Pancreas (tissue), 10 donors: Measurements from ENCODE around the gene C10orf105. TPM values are rescaled to one million over a fixed set of nuclear protein-coding genes. Genes with fewer than 3 reads are reported as not detected.

Experiments
- ATAC-seq, 4 donors: fragments of 200-7000 bp; cut with Tn5 transposase; one replicate each; pipeline versions ENCODE4 v1.8.0 to v1.9.1; 2020; ENCODE audit warnings: mild to moderate bottlenecking in 4 of 4, moderate library complexity in 4 of 4
- DNase-seq, 6 donors: peaks; one replicate each; pipeline ENCODE4 v3.0.0-alpha.2; 2020
- FAIRE-seq: peaks from 2 replicates; lab custom pipeline; 2012; peaks lifted over from hg19 to GRCh38; lab: Jason Lieb, UNC
- H3K27ac ChIP-seq, 4 donors: fragments of 200-600 bp; sonication (generic); 1 replicate in 3 of 4; 2 replicates in 1 of 4; pipeline versions ENCODE4 v1.5.0 to v1.8.0; 2020
- H3K27me3 ChIP-seq, 4 donors: fragments of 200-600 bp; one replicate each; pipeline ENCODE4 v1.8.0; 2021
- H3K36me3 ChIP-seq, 3 donors: fragments of 200-600 bp; sonication (generic) in 1 of 3; one replicate each; pipeline versions ENCODE4 v1.5.0 to v1.8.0; 2020 to 2021
- H3K4me1 ChIP-seq, 3 donors: fragments of 200-600 bp; one replicate each; pipeline ENCODE4 v1.8.0; 2021
- H3K4me3 ChIP-seq, 4 donors: fragments of 200-600 bp; sonication (generic) in 2 of 4; one replicate each; pipeline versions ENCODE4 v1.5.0 to v1.8.0; 2020 to 2021
- H3K9me3 ChIP-seq, 4 donors: fragments of 200-600 bp; one replicate each; pipeline ENCODE4 v1.8.0; 2021
- WGBS, 2 donors: extraction: QIAGEN DNeasy Blood & Tissue Kit; methylation state at CpG; one replicate each; pipeline ENCODE4 v1.1.7; 2013; 5-methylcytosine and 5-hydroxymethylcytosine counted together
- intact Hi-C, 3 donors: fragments of 100-400 bp; cut with DNase I; formaldehyde crosslinking; loops; one replicate each; pipeline versions ENCODE4 v1.11.1 to v1.14.2; 2022
- polyA plus RNA-seq, 2 donors: library from polyadenylated mRNA; stranded (reverse); fragments of 200-250 nt; gene quantifications; one replicate each; pipeline ENCODE4 v1.2.3, GENCODE V29; 2013
- total RNA-seq, 6 donors: library from RNA; stranded (reverse); fragmentation: NEBNext Ultra II Directional in 4 of 6; extraction: Animal tissue kit (Norgen Biotek cat#: 25700) in 4 of 6; gene quantifications; one replicate each; pipeline versions ENCODE4 v1.2.1 to v1.2.4, GENCODE V29; 2021 to 2023
- TF ChIP-seq, protein P1 (sequence below), 4 donors: fragments of 200-600 bp; sonication (generic) in 3 of 4; IDR thresholded peaks; one replicate each; pipeline versions ENCODE4 v1.5.0 to v1.8.0; 2021; ENCODE audit warnings: antibody characterized with exemption in 4 of 4
- donor health status: healthy with polysubstance abuse.
- donor health status: DM: no; HTN: no; CAD: no; lungs with moderate emphysema.
- donor health status: DM: no; HTN: no; CAD: no.
- donor health status: control.
- donor health status: control.
- donor health status: Bipolar disorder and iron deficiency.
- donor health status: DM: yes; HTN: yes; CAD: no.
- donor health status: DM: no; HTN: no; CAD: no.
- donor health status: DM: no; HTN: no; CAD: no.
- donor health status: DM: yes; HTN: yes; CAD: no.

The C10orf105 gene
- total and polyA plus RNA-seq, 8 donors: 0.06 to 0.14 (median 0.08) TPM; not detected in 5

DNA sequence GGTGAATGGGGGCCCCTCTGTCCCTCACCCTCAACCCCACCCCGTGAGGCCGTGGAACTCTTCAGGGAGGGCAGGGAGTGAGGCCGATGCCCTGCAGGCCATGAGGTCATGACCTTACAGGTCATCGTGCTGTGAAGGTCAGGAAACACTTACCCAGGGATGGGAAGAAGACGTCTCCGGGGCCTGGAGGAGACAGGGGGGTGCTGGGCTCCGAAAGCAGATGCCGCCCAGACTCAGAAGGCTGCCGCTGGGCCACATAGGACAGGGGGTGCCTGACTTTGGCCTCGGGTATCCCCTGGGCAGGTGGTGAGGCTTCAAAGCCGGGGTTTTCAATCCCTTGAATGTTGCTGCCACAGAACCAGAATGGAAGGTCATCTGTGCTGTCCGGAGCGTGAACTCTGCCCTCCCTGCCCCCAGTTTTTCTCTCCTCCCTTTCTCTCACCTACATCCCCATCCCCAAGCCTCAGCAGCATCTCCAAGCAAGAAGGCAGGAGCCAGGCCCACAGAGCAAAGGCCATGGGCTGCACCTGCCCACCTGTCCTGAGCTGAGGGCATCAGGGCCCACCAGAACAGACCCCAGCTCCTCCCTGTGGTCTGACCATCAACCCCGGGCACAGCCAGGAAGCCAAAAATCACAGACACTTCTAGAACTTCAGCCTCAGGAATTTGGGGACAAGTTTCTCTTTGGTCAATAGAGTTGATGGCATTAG, 32.1 kb upstream of the C10orf105 start:
- WGBS, 2 donors: 82 to 89% methylated on average over 13 to 14 of the region's 14 CpGs
- peak in 1 of 6 donors; percentile 44 for DNase-seq
- Histone ChIP-seq H3K4me1 (peaks cover 2 to 14% (median 4%) of the 10 kb centered on the region in 3 donors), H3K36me3 (peaks cover 0 to 12% (median 0%) of the 10 kb centered on the region in 3 donors), H3K9me3 (no peaks in the 10 kb centered on the region), H3K4me3 (no peak overlapping the region), H3K27ac (no peak overlapping the region), H3K27me3 (no peaks in the 10 kb centered on the region)
- ATAC-seq: no peak
- TF ChIP-seq, protein P1, sequence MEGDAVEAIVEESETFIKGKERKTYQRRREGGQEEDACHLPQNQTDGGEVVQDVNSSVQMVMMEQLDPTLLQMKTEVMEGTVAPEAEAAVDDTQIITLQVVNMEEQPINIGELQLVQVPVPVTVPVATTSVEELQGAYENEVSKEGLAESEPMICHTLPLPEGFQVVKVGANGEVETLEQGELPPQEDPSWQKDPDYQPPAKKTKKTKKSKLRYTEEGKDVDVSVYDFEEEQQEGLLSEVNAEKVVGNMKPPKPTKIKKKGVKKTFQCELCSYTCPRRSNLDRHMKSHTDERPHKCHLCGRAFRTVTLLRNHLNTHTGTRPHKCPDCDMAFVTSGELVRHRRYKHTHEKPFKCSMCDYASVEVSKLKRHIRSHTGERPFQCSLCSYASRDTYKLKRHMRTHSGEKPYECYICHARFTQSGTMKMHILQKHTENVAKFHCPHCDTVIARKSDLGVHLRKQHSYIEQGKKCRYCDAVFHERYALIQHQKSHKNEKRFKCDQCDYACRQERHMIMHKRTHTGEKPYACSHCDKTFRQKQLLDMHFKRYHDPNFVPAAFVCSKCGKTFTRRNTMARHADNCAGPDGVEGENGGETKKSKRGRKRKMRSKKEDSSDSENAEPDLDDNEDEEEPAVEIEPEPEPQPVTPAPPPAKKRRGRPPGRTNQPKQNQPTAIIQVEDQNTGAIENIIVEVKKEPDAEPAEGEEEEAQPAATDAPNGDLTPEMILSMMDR (IDR thresholded peaks at IDR 0.05): no peak
- intact Hi-C loops: no loop called here
- FAIRE-seq: no peak

- DNase-seq (peak in 1 of 6 donors; percentile 33), FAIRE-seq (no peak), ATAC-seq (no peak)
- WGBS, 2 donors: 77 to 88% methylated on average over 5 of the region's 5 CpGs
- TF ChIP-seq, protein P1 (IDR thresholded peaks at IDR 0.05): no peak
- Histone ChIP-seq H3K36me3 (peaks cover 0 to 12% (median 0%) of the 10 kb centered on the region in 3 donors), H3K4me3 (no peak overlapping the region), H3K4me1 (peaks cover 4 to 21% (median 9%) of the 10 kb centered on the region in 3 donors), H3K27me3 (no peaks in the 10 kb centered on the region), H3K27ac (no peak overlapping the region), H3K9me3 (no peaks in the 10 kb centered on the region)
- intact Hi-C loops: no loop called here
Observed at GRCh38 chr10:71750986-71751385, 31.4 kb upstream of the C10orf105 start.

DNA sequence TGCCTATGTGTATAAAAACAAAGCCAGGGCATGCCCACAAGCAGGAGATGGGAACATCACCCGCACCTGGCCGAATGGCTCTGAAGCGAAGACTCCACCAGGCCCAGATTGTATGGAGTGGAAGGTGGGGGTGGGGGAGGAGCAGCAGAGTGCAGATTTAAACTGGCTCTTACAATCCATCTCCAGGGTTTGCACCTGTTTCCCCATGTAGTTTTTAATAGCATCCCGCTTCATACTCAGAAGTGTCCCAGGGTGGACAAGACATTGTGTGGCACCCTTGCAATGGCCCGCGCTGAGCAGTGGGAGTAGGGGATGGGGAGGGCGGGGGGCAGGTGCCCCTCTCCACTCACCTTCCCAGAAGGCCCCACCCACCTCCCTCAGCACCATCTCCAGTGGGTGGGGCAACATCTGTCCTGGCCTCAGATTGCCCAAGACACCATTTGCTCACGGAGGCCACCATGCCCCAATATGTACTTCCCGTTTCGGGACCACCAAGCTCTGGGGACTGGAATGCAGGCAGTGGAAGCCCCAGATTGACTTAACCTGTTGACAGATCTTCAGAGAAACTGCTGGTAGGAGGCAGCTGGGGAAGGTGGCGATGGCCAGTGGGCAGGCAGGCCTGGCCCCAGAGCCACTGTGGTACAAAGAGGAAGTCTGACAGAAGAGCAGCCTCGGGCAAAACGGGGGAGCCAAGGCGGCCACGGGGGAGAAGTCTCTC, 30.7 kb upstream of the C10orf105 start:
- WGBS, 2 donors: 83 to 89% methylated on average over 15 of the region's 15 CpGs
- peaks cover 0 to 12% (median 0%) of the 10 kb centered on the region in 3 donors for H3K36me3 ChIP-seq
- H3K9me3 ChIP-seq: no peaks in the 10 kb centered on the region
- H3K27me3 ChIP-seq: no peaks in the 10 kb centered on the region
- ATAC-seq (no peak), FAIRE-seq (no peak), DNase-seq (peak in 1 of 6 donors; percentile 38)
- intact Hi-C loops: no loop called here
- TF ChIP-seq, protein P1 (IDR thresholded peaks at IDR 0.05): no peak
- no peak overlapping the region for H3K27ac ChIP-seq
- peaks cover 4 to 21% (median 9%) of the 10 kb centered on the region in 3 donors for H3K4me1 ChIP-seq
- H3K4me3 ChIP-seq: no peak overlapping the region

- H3K9me3 ChIP-seq: no peaks in the 10 kb centered on the region
- ATAC-seq (no peak), DNase-seq (peak in 1 of 6 donors; percentile 49), FAIRE-seq (no peak)
- no peak overlapping the region for H3K4me3 ChIP-seq
- no peaks in the 10 kb centered on the region for H3K27me3 ChIP-seq
- WGBS, 2 donors: 81 to 84% methylated on average over 4 of the region's 4 CpGs
- peaks cover 0 to 12% (median 0%) of the 10 kb centered on the region in 3 donors for H3K36me3 ChIP-seq
- TF ChIP-seq, protein P1 (IDR thresholded peaks at IDR 0.05): no peak
- intact Hi-C loops: no loop called here
- H3K27ac ChIP-seq: peak overlapping the region in 3 of 4 donors; percentile 22 to 63 (median 55)
- H3K4me1 ChIP-seq: peaks cover 4 to 21% (median 9%) of the 10 kb centered on the region in 3 donors
Observed at GRCh38 chr10:71749396-71749795, 29.8 kb upstream of the C10orf105 start.
